Hepatocyte (in vitro differentiated cells): Measurements from ENCODE around the gene EDC3. TPM values are rescaled to one million over a fixed set of nuclear protein-coding genes. Genes with fewer than 3 reads are reported as not detected.

ENCODE experiments used
- DNase-seq: peaks from one replicate; pipeline ENCODE4 v3.0.0-alpha.2; 2016; ENCODE audit warnings: low spot score
- H2AFZ ChIP-seq: fragments of 200-600 bp; sonication (generic); 2 replicates; pipeline ENCODE4 v1.6.0; 2016; ENCODE audit warnings: antibody characterized with exemption, mild to moderate bottlenecking
- H3K27ac ChIP-seq: fragments of 200-600 bp; sonication (generic); 2 replicates; pipeline ENCODE4 v1.5.1; 2016; ENCODE audit warnings: mild to moderate bottlenecking
- H3K27me3 ChIP-seq: fragments of 200-600 bp; sonication (generic); 2 replicates; pipeline ENCODE4 v1.6.1; 2016
- H3K36me3 ChIP-seq: fragments of 200-600 bp; sonication (generic); replicated peaks from 2 replicates; pipeline ENCODE4 v1.5.1; 2016; ENCODE audit warnings: low read depth; ENCODE audit not compliant: insufficient read depth
- H3K4me1 ChIP-seq: fragments of 200-600 bp; sonication (generic); 2 replicates; pipeline ENCODE4 v1.5.1; 2016; ENCODE audit warnings: mild to moderate bottlenecking, moderate library complexity; ENCODE audit not compliant: insufficient read depth
- H3K4me2 ChIP-seq: fragments of 200-600 bp; sonication (generic); 2 replicates; pipeline ENCODE4 v1.6.0; 2016
- H3K4me3 ChIP-seq: fragments of 200-600 bp; sonication (generic); 2 replicates; pipeline ENCODE4 v1.5.1; 2016; ENCODE audit warnings: mild to moderate bottlenecking
- H3K79me2 ChIP-seq: fragments of 200-600 bp; sonication (generic); 2 replicates; pipeline ENCODE4 v1.6.0; 2017; ENCODE audit warnings: mild to moderate bottlenecking
- H3K9me2 ChIP-seq: fragments of 200-600 bp; sonication (generic); replicated peaks from 2 replicates; pipeline ENCODE4 v1.6.0; 2017; ENCODE audit warnings: mild to moderate bottlenecking; ENCODE audit not compliant: insufficient read depth
- H3K9me3 ChIP-seq: fragments of 200-600 bp; sonication (generic); 2 replicates; pipeline ENCODE4 v1.5.1; 2016; ENCODE audit warnings: low read depth, mild to moderate bottlenecking
- H4K20me1 ChIP-seq: fragments of 200-600 bp; sonication (generic); 2 replicates; pipeline ENCODE4 v1.6.0; 2016; ENCODE audit warnings: mild to moderate bottlenecking; ENCODE audit not compliant: insufficient read depth, poor library complexity, severe bottlenecking
- EZH2 ChIP-seq: fragments of 200-600 bp; sonication (generic); IDR thresholded peaks from 2 replicates; pipeline ENCODE4 v1.6.1; 2016; ENCODE audit warnings: antibody characterized with exemption, mild to moderate bottlenecking, borderline replicate concordance
- EZH2phosphoT487 ChIP-seq: fragments of 200-600 bp; sonication (generic); IDR thresholded peaks from one replicate; pipeline ENCODE4 v1.6.1; 2018; ENCODE audit warnings: antibody characterized with exemption, mild to moderate bottlenecking, low read depth, moderate library complexity; ENCODE audit not compliant: unreplicated experiment, severe bottlenecking
- WGBS: methylation state at CpG from one replicate; pipeline ENCODE4 v1.1.6; 2016; ENCODE audit warnings: low lambda C conversion rate; ENCODE audit errors: missing lambda C conversion rate; 5-methylcytosine and 5-hydroxymethylcytosine counted together
- polyA plus RNA-seq: library from polyadenylated mRNA; unstranded; fragments of >200 nt; fragmentation: Nextera tagmentation; extraction: Ambion mirVana; gene quantifications from 2 replicates; pipeline ENCODE4 v1.2.1, GENCODE V29; 2016
- total RNA-seq: library from RNA; depleted of rRNA; stranded (reverse); fragments of >200 nt; gene quantifications from 2 replicates; pipeline ENCODE4 v1.2.3, GENCODE V29; 2014
- TF ChIP-seq, protein P1 (sequence below): fragments of 200-600 bp; sonication (generic); IDR thresholded peaks from 2 replicates; pipeline ENCODE4 v1.5.1; 2016; ENCODE audit warnings: antibody characterized with exemption, mild to moderate bottlenecking; ENCODE audit not compliant: poor library complexity

The EDC3 gene
- total and polyA plus RNA-seq, 2 experiments from 2014 or later = 11.5 to 31.4 TPM

GRCh38 chr15:74612677-74613076, 83.1 kb downstream of the EDC3 start:
- Histone ChIP-seq H3K79me2 (peaks cover 20% of the 10 kb centered on the region), H3K36me3 (no peaks in the 10 kb centered on the region), H3K27me3 (no peaks in the 10 kb centered on the region), H2AFZ (no peak overlapping the region), H3K9me3 (no peaks in the 10 kb centered on the region), H3K9me2 (no peaks in the 10 kb centered on the region), H4K20me1 (peaks cover 12% of the 10 kb centered on the region), H3K4me2 (no peak overlapping the region), H3K4me1 (peaks cover 10% of the 10 kb centered on the region), H3K4me3 (no peak overlapping the region), H3K27ac (no peak overlapping the region)
- DNase-seq = no peak
- WGBS = 100% methylated on average over 2 of the region's 2 CpGs
- TF ChIP-seq EZH2phosphoT487 = no peak
- no peak for TF ChIP-seq EZH2
- TF ChIP-seq, protein P1, sequence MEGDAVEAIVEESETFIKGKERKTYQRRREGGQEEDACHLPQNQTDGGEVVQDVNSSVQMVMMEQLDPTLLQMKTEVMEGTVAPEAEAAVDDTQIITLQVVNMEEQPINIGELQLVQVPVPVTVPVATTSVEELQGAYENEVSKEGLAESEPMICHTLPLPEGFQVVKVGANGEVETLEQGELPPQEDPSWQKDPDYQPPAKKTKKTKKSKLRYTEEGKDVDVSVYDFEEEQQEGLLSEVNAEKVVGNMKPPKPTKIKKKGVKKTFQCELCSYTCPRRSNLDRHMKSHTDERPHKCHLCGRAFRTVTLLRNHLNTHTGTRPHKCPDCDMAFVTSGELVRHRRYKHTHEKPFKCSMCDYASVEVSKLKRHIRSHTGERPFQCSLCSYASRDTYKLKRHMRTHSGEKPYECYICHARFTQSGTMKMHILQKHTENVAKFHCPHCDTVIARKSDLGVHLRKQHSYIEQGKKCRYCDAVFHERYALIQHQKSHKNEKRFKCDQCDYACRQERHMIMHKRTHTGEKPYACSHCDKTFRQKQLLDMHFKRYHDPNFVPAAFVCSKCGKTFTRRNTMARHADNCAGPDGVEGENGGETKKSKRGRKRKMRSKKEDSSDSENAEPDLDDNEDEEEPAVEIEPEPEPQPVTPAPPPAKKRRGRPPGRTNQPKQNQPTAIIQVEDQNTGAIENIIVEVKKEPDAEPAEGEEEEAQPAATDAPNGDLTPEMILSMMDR = no peak

GRCh38 chr15:74611834-74612233, 84.0 kb downstream of the EDC3 start:
- H4K20me1 ChIP-seq = peaks cover 4% of the 10 kb centered on the region
- H3K4me3 ChIP-seq = no peak overlapping the region
- H3K4me1 ChIP-seq = peaks cover 2% of the 10 kb centered on the region
- no peak for DNase-seq
- H3K4me2 ChIP-seq = no peak overlapping the region
- 95% methylated on average over 6 of the region's 6 CpGs for WGBS
- H3K27me3 ChIP-seq = no peaks in the 10 kb centered on the region
- no peak overlapping the region for H2AFZ ChIP-seq
- TF ChIP-seq EZH2 = no peak
- TF ChIP-seq, protein P1 = no peak
- no peak for TF ChIP-seq EZH2phosphoT487
- no peaks in the 10 kb centered on the region for H3K9me3 ChIP-seq
- peaks cover 11% of the 10 kb centered on the region for H3K79me2 ChIP-seq
- no peak overlapping the region for H3K27ac ChIP-seq
- H3K36me3 ChIP-seq = no peaks in the 10 kb centered on the region
- H3K9me2 ChIP-seq = no peaks in the 10 kb centered on the region

- 95% methylated on average over 10 of the region's 11 CpGs for WGBS
- H3K36me3 ChIP-seq = no peaks in the 10 kb centered on the region
- peaks cover 6% of the 10 kb centered on the region for H3K79me2 ChIP-seq
- no peaks in the 10 kb centered on the region for H4K20me1 ChIP-seq
- H3K9me3 ChIP-seq = no peaks in the 10 kb centered on the region
- no peak overlapping the region for H2AFZ ChIP-seq
- no peak for DNase-seq
- H3K27ac ChIP-seq = no peak overlapping the region
- no peaks in the 10 kb centered on the region for H3K4me1 ChIP-seq
- no peak overlapping the region for H3K4me3 ChIP-seq
- TF ChIP-seq, protein P1 = no peak
- TF ChIP-seq EZH2phosphoT487 (no peak), EZH2 (no peak)
- H3K9me2 ChIP-seq = no peaks in the 10 kb centered on the region
- no peak overlapping the region for H3K4me2 ChIP-seq
- no peaks in the 10 kb centered on the region for H3K27me3 ChIP-seq
Observed at GRCh38 chr15:74611341-74611740, 84.5 kb downstream of the EDC3 start.
